Transverse colon (tissue), 4 donors: ENCODE results near the gene GYPE.
"Not testable (repeated sequence)": the region's sequence is repeated elsewhere in the genome, so short reads cannot be mapped to it uniquely, and the experiment has no call there.

Experiments
- CTCF ChIP-seq, 5 experiments: fragments of 200-600 bp in 3 of 5; fragments of 450-650 bp in 2 of 5; sonication (generic) in 3 of 5; IDR thresholded peaks; 1 replicate in 2 of 5; 2 replicates in 3 of 5; pipeline ENCODE4 v1.5.1; 2016 to 2017; ENCODE audit warnings: antibody characterized with exemption in 5 of 5, inconsistent platforms in 3 of 5, mild to moderate bottlenecking in 2 of 5, moderate library complexity in 1 of 5
- POLR2AphosphoS5 ChIP-seq, 3 donors: sonication (generic); formaldehyde crosslinking; IDR thresholded peaks; one replicate each; pipeline ENCODE4 v1.6.1; 2016; ENCODE audit warnings: antibody characterized with exemption in 3 of 3

GRCh38 chr4:143870523-143871268, 34.7 kb downstream of the GYPE start:
- TF ChIP-seq CTCF, POLR2AphosphoS5 (IDR thresholded peaks at IDR 0.05): not testable (repeated sequence)
